PC-9 (cell line): Measurements from ENCODE around the gene FAM114A1. TPM values are rescaled to one million over a fixed set of nuclear protein-coding genes. Genes with fewer than 3 reads are reported as not detected.

ENCODE experiments used
- BruUV-seq: library from RNA; stranded (reverse); fragments of 400-500 nt; replicated peaks from 2 replicates; lab custom pipeline; 2021; lab: Mats Ljungman, UMichigan
- CTCF ChIA-PET: fragments of 300-600 bp; sonication (Branson Sonifier 250); formaldehyde crosslinking; loops from one replicate; lab custom pipeline; 2022; ENCODE audit warnings: antibody characterized with exemption; lab: Charles Lee
- POLR2A ChIA-PET: fragments of 300-600 bp; sonication (Branson Sonifier 250); formaldehyde crosslinking; loops from one replicate; lab custom pipeline; 2022; ENCODE audit warnings: antibody characterized with exemption; ENCODE audit not compliant: unreplicated experiment; lab: Charles Lee
- DNase-seq, 2 experiments: peaks; one replicate each; pipeline versions ENCODE4 v3.0.0 to v3.0.0-alpha.2; 2015 to 2022; ENCODE audit warnings: mixed read lengths in 1 of 2
- H2AFZ ChIP-seq: fragments of 200-600 bp; sonication (generic); 2 replicates; pipeline ENCODE4 v1.8.1; 2017; ENCODE audit warnings: antibody characterized with exemption
- H3F3A ChIP-seq: fragments of 200-600 bp; sonication (generic); 2 replicates; pipeline ENCODE4 v1.8.1; 2017; ENCODE audit warnings: antibody characterized with exemption, mild to moderate bottlenecking, low read depth; ENCODE audit not compliant: insufficient read depth
- H3K27ac ChIP-seq: fragments of 200-600 bp; sonication (generic); 2 replicates; pipeline ENCODE4 v1.6.1; 2016; ENCODE audit warnings: mixed run types
- H3K27me3 ChIP-seq: fragments of 200-600 bp; sonication (generic); 2 replicates; pipeline ENCODE4 v1.6.1; 2016; ENCODE audit warnings: low read depth, mixed run types; ENCODE audit not compliant: insufficient read depth
- H3K36me3 ChIP-seq: fragments of 200-600 bp; sonication (generic); 2 replicates; pipeline ENCODE4 v1.6.1; 2016; ENCODE audit warnings: low read depth, mixed run types
- H3K4me1 ChIP-seq: fragments of 200-600 bp; sonication (generic); replicated peaks from 2 replicates; pipeline ENCODE4 v1.6.1; 2016; ENCODE audit warnings: mixed run types; ENCODE audit not compliant: insufficient read depth
- H3K4me2 ChIP-seq: fragments of 200-600 bp; sonication (generic); 2 replicates; pipeline ENCODE4 v1.6.1; 2017; ENCODE audit warnings: mixed run types
- H3K4me3 ChIP-seq: fragments of 200-600 bp; sonication (generic); 2 replicates; pipeline ENCODE4 v1.6.1; 2016; ENCODE audit warnings: mixed run types
- H3K79me2 ChIP-seq: fragments of 200-600 bp; sonication (generic); 2 replicates; pipeline ENCODE4 v1.6.1; 2017; ENCODE audit warnings: low read depth, mixed run types
- H3K9me2 ChIP-seq: fragments of 200-600 bp; sonication (generic); 2 replicates; pipeline ENCODE4 v1.8.1; 2017; ENCODE audit warnings: mild to moderate bottlenecking; ENCODE audit not compliant: insufficient read depth
- H3K9me3 ChIP-seq: fragments of 200-600 bp; sonication (generic); 2 replicates; pipeline ENCODE4 v1.8.1; 2016; ENCODE audit warnings: low read depth; ENCODE audit not compliant: insufficient read depth
- H4K20me1 ChIP-seq: fragments of 200-600 bp; sonication (generic); 2 replicates; pipeline ENCODE4 v1.8.1; 2017; ENCODE audit not compliant: insufficient read depth
- CTCF ChIP-seq: fragments of 200-600 bp; sonication (generic); conservative IDR thresholded peaks from 2 replicates; pipeline ENCODE4 v1.6.1; 2017; ENCODE audit warnings: mixed run types, antibody characterized with exemption, mild to moderate bottlenecking, moderate library complexity
- EZH2 ChIP-seq: fragments of 200-600 bp; sonication (generic); IDR thresholded peaks from 2 replicates; pipeline ENCODE4 v1.8.0; 2017; ENCODE audit warnings: antibody characterized with exemption, low read depth
- intact Hi-C: fragments of 100-400 bp; cut with micrococcal nuclease; formaldehyde crosslinking; loops from one replicate; pipeline ENCODE4 v1.10.0; 2022; ENCODE audit not compliant: unreplicated experiment
- total RNA-seq: library from RNA; stranded (reverse); gene quantifications from 2 replicates; pipeline ENCODE4 v1.2.3, GENCODE V29; 2021

FAM114A1 gene
- total RNA-seq, 1 experiment from 2014 or later = 73.7 TPM

GRCh38 chr4:38820329-38821061 lies 47.1 kb upstream of the FAM114A1 start:
- Histone ChIP-seq H3K4me2 (peak overlapping the region; percentile 55), H3K79me2 (no peaks in the 10 kb centered on the region), H4K20me1 (no peaks in the 10 kb centered on the region), H3K36me3 (no peaks in the 10 kb centered on the region), H3K27me3 (no peaks in the 10 kb centered on the region), H3K9me3 (no peaks in the 10 kb centered on the region; the same call in 1 of the 2 replicates), H3K4me1 (peaks cover 33% of the 10 kb centered on the region), H3F3A (peaks cover 15% of the 10 kb centered on the region), H3K9me2 (no peaks in the 10 kb centered on the region), H3K4me3 (no peak overlapping the region), H2AFZ (no peak overlapping the region), H3K27ac (peak overlapping the region; percentile 87)
- DNase-seq = no peak
- ChIA-PET POLR2A (no interaction called here), CTCF (interaction anchor here (1.8 kb wide), 1 partner anchor 38 kb away, joined by 4 read pairs; the partner anchor contains the start of gene TLR10)
- TF ChIP-seq EZH2 (no peak), CTCF (no peak)
- no TSS peak for BruUV-seq
- intact Hi-C loops = no loop called here

GRCh38 chr4:38821739-38822138 lies 45.9 kb upstream of the FAM114A1 start:
- H3K27ac ChIP-seq = no peak overlapping the region
- no TSS peak for BruUV-seq

GRCh38 chr4:38822748-38823303 lies 44.8 kb upstream of the FAM114A1 start:
- H3K4me1 ChIP-seq = peaks cover 31% of the 10 kb centered on the region
- H2AFZ ChIP-seq = no peak overlapping the region
- H3K9me2 ChIP-seq = no peaks in the 10 kb centered on the region
- no peaks in the 10 kb centered on the region for H3K36me3 ChIP-seq
- no peak overlapping the region for H3K27ac ChIP-seq
- H4K20me1 ChIP-seq = no peaks in the 10 kb centered on the region
- no peak for DNase-seq
- TF ChIP-seq CTCF = no peak
- peaks cover 15% of the 10 kb centered on the region for H3F3A ChIP-seq
- H3K79me2 ChIP-seq = no peaks in the 10 kb centered on the region
- intact Hi-C loops = no loop called here
- H3K4me2 ChIP-seq = no peak overlapping the region
- no peak overlapping the region for H3K4me3 ChIP-seq
- H3K27me3 ChIP-seq = no peaks in the 10 kb centered on the region
- CTCF ChIA-PET = no interaction called here
- H3K9me3 ChIP-seq = no peaks in the 10 kb centered on the region; the same call in 1 of the 2 replicates
- POLR2A ChIA-PET = interaction anchor here (0.7 kb wide), 1 partner anchor 13 kb away, joined by 5 read pairs; no protein-coding TSS in a partner anchor
- no TSS peak for BruUV-seq

More at GRCh38 chr4:38821739-38822138, 45.9 kb upstream of the FAM114A1 start:
- ChIA-PET POLR2A (interaction anchor here (0.6 kb wide), 1 partner anchor 207 kb away, joined by 3 read pairs; no protein-coding TSS in a partner anchor), CTCF (no interaction called here)
- intact Hi-C loops = no loop called here
- Histone ChIP-seq H3K4me2 (no peak overlapping the region), H3K4me3 (no peak overlapping the region), H3K36me3 (no peaks in the 10 kb centered on the region), H3F3A (peaks cover 15% of the 10 kb centered on the region), H3K4me1 (peaks cover 33% of the 10 kb centered on the region), H3K27me3 (no peaks in the 10 kb centered on the region), H2AFZ (no peak overlapping the region), H3K79me2 (no peaks in the 10 kb centered on the region), H4K20me1 (no peaks in the 10 kb centered on the region), H3K9me2 (no peaks in the 10 kb centered on the region), H3K9me3 (no peaks in the 10 kb centered on the region)
- TF ChIP-seq CTCF (no peak), EZH2 (no peak)
- DNase-seq = no peak
